H9 (cell line): Measurements from ENCODE around the gene MYLK. TPM values are rescaled to one million over a fixed set of nuclear protein-coding genes. Genes with fewer than 3 reads are reported as not detected.

Source experiments
- DNase-seq: peaks from one replicate; pipeline ENCODE4 v3.0.0-alpha.2; 2017
- H2AFZ ChIP-seq: one replicate; pipeline ENCODE4 v1.6.1; 2013; ENCODE audit warnings: mild to moderate bottlenecking, low read length, control low read depth, moderate library complexity
- H2AK5ac ChIP-seq: 2 replicates; pipeline ENCODE4 v1.6.1; 2013; ENCODE audit warnings: low read length, control low read depth, mixed read lengths; ENCODE audit not compliant: insufficient read length
- H2BK120ac ChIP-seq: one replicate; pipeline ENCODE4 v1.6.1; 2013; ENCODE audit warnings: low read depth, mild to moderate bottlenecking, low read length, control low read depth, inconsistent platforms; ENCODE audit not compliant: poor library complexity, severe bottlenecking
- H2BK12ac ChIP-seq: 2 replicates; pipeline ENCODE4 v1.6.1; 2013; ENCODE audit warnings: low read length, control low read depth, mixed read lengths, low read depth; ENCODE audit not compliant: insufficient read length
- H2BK15ac ChIP-seq: 2 replicates; pipeline ENCODE4 v1.6.1; 2013; ENCODE audit warnings: low read depth, low read length, control low read depth
- H2BK20ac ChIP-seq: one replicate; pipeline ENCODE4 v1.6.1; 2013; ENCODE audit warnings: low read depth, mild to moderate bottlenecking, low read length, control low read depth, inconsistent platforms; ENCODE audit not compliant: poor library complexity, severe bottlenecking
- H2BK5ac ChIP-seq: 2 replicates; pipeline ENCODE4 v1.6.1; 2013; ENCODE audit warnings: low read length, control low read depth, mixed read lengths; ENCODE audit not compliant: insufficient read length
- H3K14ac ChIP-seq: 2 replicates; pipeline ENCODE4 v1.6.1; 2013; ENCODE audit warnings: low read length, control low read depth; ENCODE audit not compliant: insufficient read depth
- H3K18ac ChIP-seq: 2 replicates; pipeline ENCODE4 v1.6.1; 2013; ENCODE audit warnings: low read depth, mild to moderate bottlenecking, mixed read lengths, low read length, control low read depth; ENCODE audit not compliant: insufficient read length
- H3K23ac ChIP-seq: 2 replicates; pipeline ENCODE4 v1.6.1; 2013; ENCODE audit warnings: low read length, control low read depth, mixed read lengths, low read depth; ENCODE audit not compliant: insufficient read length
- H3K23me2 ChIP-seq: 2 replicates; pipeline ENCODE4 v1.6.1; 2013; ENCODE audit warnings: low read depth, mild to moderate bottlenecking, mixed read lengths, low read length, control low read depth; ENCODE audit not compliant: insufficient read length, poor library complexity, severe bottlenecking
- H3K27ac ChIP-seq: 2 replicates; pipeline ENCODE4 v1.5.1; 2013; ENCODE audit warnings: low read length, control low read depth, mixed read lengths, low read depth; ENCODE audit not compliant: insufficient read length
- H3K27me3 ChIP-seq: 2 replicates; pipeline ENCODE4 v1.6.1; 2013; ENCODE audit warnings: low read length, control low read depth, inconsistent platforms; ENCODE audit not compliant: insufficient read depth
- H3K4ac ChIP-seq: 2 replicates; pipeline ENCODE4 v1.6.1; 2013; ENCODE audit warnings: low read depth, mild to moderate bottlenecking, control low read depth, inconsistent platforms, low read length, moderate library complexity
- H3K4me1 ChIP-seq: 2 replicates; pipeline ENCODE4 v1.6.1; 2013; ENCODE audit warnings: low read length, control low read depth, inconsistent platforms; ENCODE audit not compliant: insufficient read depth
- H3K4me2 ChIP-seq: 2 replicates; pipeline ENCODE4 v1.6.1; 2013; ENCODE audit warnings: low read length, control low read depth, mixed read lengths; ENCODE audit not compliant: insufficient read length, insufficient read depth
- H3K56ac ChIP-seq: 2 replicates; pipeline ENCODE4 v1.6.1; 2013; ENCODE audit warnings: low read depth, mild to moderate bottlenecking, mixed read lengths, low read length, control low read depth; ENCODE audit not compliant: insufficient read length
- H3K79me1 ChIP-seq: 2 replicates; pipeline ENCODE4 v1.6.1; 2013; ENCODE audit warnings: low read depth, mild to moderate bottlenecking, moderate library complexity, low read length, control low read depth, inconsistent platforms; ENCODE audit not compliant: insufficient read depth, poor library complexity, severe bottlenecking
- H3K79me2 ChIP-seq: 2 replicates; pipeline ENCODE4 v1.6.1; 2013; ENCODE audit warnings: low read length, control low read depth, inconsistent platforms; ENCODE audit not compliant: insufficient read depth
- H3K9ac ChIP-seq: 2 replicates; pipeline ENCODE4 v1.6.1; 2013; ENCODE audit warnings: low read length, control low read depth, mixed read lengths; ENCODE audit not compliant: insufficient read length; ENCODE audit errors: extremely low read depth
- H3K9me3 ChIP-seq: one replicate; pipeline ENCODE4 v1.6.1; 2013; ENCODE audit warnings: low read depth, low read length, inconsistent platforms; ENCODE audit not compliant: control insufficient read depth
- H3T11ph ChIP-seq: one replicate; pipeline ENCODE4 v1.6.1; 2013; ENCODE audit warnings: mild to moderate bottlenecking, low read length, control low read depth, inconsistent platforms
- H4K20me1 ChIP-seq: one replicate; pipeline ENCODE4 v1.6.1; 2013; ENCODE audit not compliant: control insufficient read depth, insufficient read length, insufficient read depth
- H4K5ac ChIP-seq: 2 replicates; pipeline ENCODE4 v1.6.1; 2013; ENCODE audit warnings: low read depth, mild to moderate bottlenecking, mixed read lengths, low read length, control low read depth; ENCODE audit not compliant: insufficient read length
- H4K8ac ChIP-seq: replicated peaks from 2 replicates; pipeline ENCODE4 v1.6.1; 2013; ENCODE audit warnings: low read length, control low read depth, mixed read lengths, low read depth; ENCODE audit not compliant: insufficient read length
- H4K91ac ChIP-seq: 2 replicates; pipeline ENCODE4 v1.6.1; 2013; ENCODE audit warnings: low read depth, mild to moderate bottlenecking, moderate library complexity, mixed read lengths, low read length, control low read depth; ENCODE audit not compliant: insufficient read length
- H3K27ac Mint-ChIP-seq, 3 experiments: 2 replicates in 2 of 3; 3 replicates in 1 of 3; pipeline ENCODE4 v1.8.0; 2020 to 2021; ENCODE audit warnings: mixed read lengths in 3 of 3, mild to moderate bottlenecking in 1 of 3, moderate library complexity in 1 of 3
- H3K27me3 Mint-ChIP-seq: 2 replicates; pipeline ENCODE4 v1.8.0; 2021; ENCODE audit warnings: low read depth, mild to moderate bottlenecking, moderate library complexity, mixed read lengths
- H3K36me3 Mint-ChIP-seq, 3 experiments: 2 replicates in 2 of 3; 3 replicates in 1 of 3; pipeline ENCODE4 v1.8.0; 2020 to 2021; ENCODE audit warnings: low read depth in 3 of 3, mixed read lengths in 3 of 3; ENCODE audit not compliant: insufficient read depth in 1 of 3
- H3K4me1 Mint-ChIP-seq, 2 experiments: 2 replicates each; pipeline ENCODE4 v1.8.0; 2020; ENCODE audit warnings: mixed read lengths in 2 of 2
- H3K4me3 Mint-ChIP-seq, 2 experiments: 2 replicates in 1 of 2; 3 replicates in 1 of 2; pipeline ENCODE4 v1.8.0; 2020 to 2021; ENCODE audit warnings: mild to moderate bottlenecking in 2 of 2, mixed read lengths in 2 of 2, moderate library complexity in 1 of 2
- H3K9me3 Mint-ChIP-seq, 2 experiments: 2 replicates in 1 of 2; 3 replicates in 1 of 2; pipeline ENCODE4 v1.8.0; 2020; ENCODE audit warnings: mild to moderate bottlenecking in 2 of 2, mixed read lengths in 2 of 2, moderate library complexity in 1 of 2
- total RNA-seq: library from RNA; stranded (reverse); gene quantifications from 2 replicates; pipeline ENCODE4 v1.2.1, GENCODE V29; 2021
- TF ChIP-seq, protein P1 (sequence below): fragments of 200-600 bp; sonication (generic); conservative IDR thresholded peaks from 3 replicates; pipeline ENCODE4 v1.8.0; 2021; ENCODE audit warnings: antibody characterized with exemption, mild to moderate bottlenecking

MYLK gene
- total RNA-seq, 1 experiment from 2014 or later = 10.1 TPM

DNA sequence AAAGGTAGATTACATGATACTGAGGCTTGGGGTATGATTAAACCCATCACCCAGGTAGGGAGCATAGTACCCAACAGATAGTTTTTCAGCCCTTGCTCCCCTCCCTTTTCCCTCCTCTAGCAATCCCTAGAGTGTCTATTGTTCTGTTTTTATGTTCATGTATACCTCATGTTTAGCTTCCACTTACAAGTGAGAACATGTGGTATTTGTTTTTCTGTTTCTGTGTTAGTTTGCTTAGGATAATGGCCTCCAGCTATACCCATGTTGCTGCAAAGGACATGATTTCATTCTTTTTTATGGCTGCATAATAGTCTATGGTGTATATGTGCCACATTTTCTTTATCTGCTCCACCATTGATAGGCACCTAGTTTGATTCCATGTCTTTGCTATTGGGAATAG lies 82.7 kb downstream of the MYLK start:
- Histone ChIP-seq H3K27me3 (no peaks in the 10 kb centered on the region), H2AFZ (no peak overlapping the region), H4K5ac (no peak overlapping the region), H2BK15ac (no peak overlapping the region), H4K8ac (no peak overlapping the region), H4K91ac (no peak overlapping the region), H4K20me1 (no peaks in the 10 kb centered on the region), H3T11ph (no peak overlapping the region), H3K9ac (no peak overlapping the region), H2BK120ac (no peak overlapping the region), H3K18ac (no peak overlapping the region), H3K56ac (no peak overlapping the region), H3K79me2 (no peaks in the 10 kb centered on the region), H2BK20ac (no peak overlapping the region), H3K23ac (no peak overlapping the region), H2AK5ac (no peak overlapping the region), H3K27ac (no peak overlapping the region), H3K23me2 (no peaks in the 10 kb centered on the region), H3K9me3 (no peaks in the 10 kb centered on the region), H3K4ac (no peak overlapping the region), H2BK5ac (no peak overlapping the region), H3K79me1 (no peaks in the 10 kb centered on the region), H3K4me2 (no peak overlapping the region), H2BK12ac (no peak overlapping the region), H3K14ac (no peak overlapping the region), H3K4me1 (no peaks in the 10 kb centered on the region)
- Mint-ChIP-seq H3K27me3 (no peaks in the 10 kb centered on the region), H3K27ac (no peak overlapping the region), H3K36me3 (no peaks in the 10 kb centered on the region), H3K4me1 (peaks cover 16 to 21% of the 10 kb centered on the region in 2 experiments), H3K9me3 (no peaks in the 10 kb centered on the region), H3K4me3 (no peak overlapping the region)
- TF ChIP-seq, protein P1, sequence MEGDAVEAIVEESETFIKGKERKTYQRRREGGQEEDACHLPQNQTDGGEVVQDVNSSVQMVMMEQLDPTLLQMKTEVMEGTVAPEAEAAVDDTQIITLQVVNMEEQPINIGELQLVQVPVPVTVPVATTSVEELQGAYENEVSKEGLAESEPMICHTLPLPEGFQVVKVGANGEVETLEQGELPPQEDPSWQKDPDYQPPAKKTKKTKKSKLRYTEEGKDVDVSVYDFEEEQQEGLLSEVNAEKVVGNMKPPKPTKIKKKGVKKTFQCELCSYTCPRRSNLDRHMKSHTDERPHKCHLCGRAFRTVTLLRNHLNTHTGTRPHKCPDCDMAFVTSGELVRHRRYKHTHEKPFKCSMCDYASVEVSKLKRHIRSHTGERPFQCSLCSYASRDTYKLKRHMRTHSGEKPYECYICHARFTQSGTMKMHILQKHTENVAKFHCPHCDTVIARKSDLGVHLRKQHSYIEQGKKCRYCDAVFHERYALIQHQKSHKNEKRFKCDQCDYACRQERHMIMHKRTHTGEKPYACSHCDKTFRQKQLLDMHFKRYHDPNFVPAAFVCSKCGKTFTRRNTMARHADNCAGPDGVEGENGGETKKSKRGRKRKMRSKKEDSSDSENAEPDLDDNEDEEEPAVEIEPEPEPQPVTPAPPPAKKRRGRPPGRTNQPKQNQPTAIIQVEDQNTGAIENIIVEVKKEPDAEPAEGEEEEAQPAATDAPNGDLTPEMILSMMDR = no peak
- no peak for DNase-seq
